Lung (tissue), 12 donors: ENCODE results near the gene RUSF1. TPM values are rescaled to one million over a fixed set of nuclear protein-coding genes. Genes with fewer than 3 reads are reported as not detected.
A peak's percentile ranks its signal among the peaks of the same experiment; 100 is the strongest.

ENCODE experiments used
- ATAC-seq: fragments of 200-7000 bp; cut with Tn5 transposase; one replicate; pipeline ENCODE4 v1.9.1; 2020; ENCODE audit warnings: moderate number of reproducible peaks; ENCODE audit not compliant: insufficient read depth, low FRiP score
- DNase-seq, 3 donors: peaks; one replicate each; pipeline ENCODE4 v3.0.0-alpha.2; 2013 to 2017
- H3K27ac ChIP-seq, 2 donors: one replicate each; pipeline ENCODE4 v1.5.1; 2013; ENCODE audit warnings: mild to moderate bottlenecking in 2 of 2, moderate library complexity in 2 of 2, control low read depth in 1 of 2, inconsistent platforms in 1 of 2, low read depth in 1 of 2, low read length in 1 of 2
- H3K27me3 ChIP-seq, 3 donors: one replicate each; pipeline ENCODE4 v1.5.1; 2013; ENCODE audit warnings: low read length in 2 of 3; ENCODE audit not compliant: control insufficient read depth in 3 of 3, insufficient read depth in 3 of 3
- H3K36me3 ChIP-seq, 4 donors: one replicate each; pipeline ENCODE4 v1.5.1; 2013; ENCODE audit warnings: low read length in 4 of 4, mild to moderate bottlenecking in 1 of 4, moderate library complexity in 1 of 4; ENCODE audit not compliant: control insufficient read depth in 4 of 4, insufficient read depth in 4 of 4
- H3K4me1 ChIP-seq, 5 donors: one replicate each; pipeline ENCODE4 v1.5.1; 2013; ENCODE audit warnings: low read length in 5 of 5, mild to moderate bottlenecking in 2 of 5, moderate library complexity in 1 of 5; ENCODE audit not compliant: control insufficient read depth in 5 of 5, insufficient read depth in 5 of 5
- H3K4me3 ChIP-seq: one replicate; pipeline ENCODE4 v1.5.1; 2013; ENCODE audit warnings: mild to moderate bottlenecking, control low read depth, moderate library complexity
- H3K9ac ChIP-seq, 2 donors: one replicate each; pipeline ENCODE4 v1.5.1; 2013; ENCODE audit warnings: low read length in 2 of 2, control low read depth in 1 of 2; ENCODE audit not compliant: insufficient read depth in 1 of 2
- H3K9me3 ChIP-seq, 4 donors: one replicate each; pipeline ENCODE4 v1.5.1; 2013; ENCODE audit warnings: low read length in 3 of 4, mild to moderate bottlenecking in 1 of 4, moderate library complexity in 1 of 4; ENCODE audit not compliant: control insufficient read depth in 4 of 4, insufficient read depth in 3 of 4
- CTCF ChIP-seq: IDR thresholded peaks from 2 replicates; pipeline ENCODE4 v1.5.1; 2012; ENCODE audit warnings: mild to moderate bottlenecking; ENCODE audit errors: control extremely low read depth, extremely low read depth
- WGBS, 2 donors: extraction: QIAGEN DNeasy Blood & Tissue Kit; methylation state at CpG; one replicate each; pipeline ENCODE4 v1.1.7; 2013; 5-methylcytosine and 5-hydroxymethylcytosine counted together
- polyA plus RNA-seq, 2 donors: library from polyadenylated mRNA; stranded (reverse); fragments of 200-250 nt; gene quantifications; one replicate each; pipeline ENCODE4 v1.2.1, GENCODE V29; 2013
- total RNA-seq, 2 donors: library from RNA; depleted of rRNA in 1 of 2; stranded (reverse); fragments of >200 nt in 1 of 2; gene quantifications; one replicate each; pipeline ENCODE4 v1.2.1, GENCODE V29; 2014 to 2021
- donor health status: control.
- donor health status: control.
- donor health status: Bipolar disorder and iron deficiency.
- donor health status: healthy.
- donor health status: DM: yes; HTN: yes; CAD: no.

The RUSF1 gene
- total and polyA plus RNA-seq, 4 donors, result 56.1 to 82.7 (median 73.1) TPM

- Histone ChIP-seq H3K4me1 (peaks cover 0 to 20% (median 5%) of the 10 kb centered on the region in 5 donors), H3K36me3 (peaks cover 12 to 30% (median 23%) of the 10 kb centered on the region in 4 donors), H3K9ac (no peak overlapping the region), H3K9me3 (no peaks in the 10 kb centered on the region), H3K4me3 (no peak overlapping the region), H3K27me3 (no peaks in the 10 kb centered on the region), H3K27ac (no peak overlapping the region)
- ATAC-seq, result no peak
- WGBS, 2 donors, result 87 to 91% methylated on average over 22 of the region's 22 CpGs
- no peak for TF ChIP-seq CTCF
- no peak for DNase-seq
Measured at GRCh38 chr16:31489616-31490584, 18.3 kb downstream of the RUSF1 start.

DNA sequence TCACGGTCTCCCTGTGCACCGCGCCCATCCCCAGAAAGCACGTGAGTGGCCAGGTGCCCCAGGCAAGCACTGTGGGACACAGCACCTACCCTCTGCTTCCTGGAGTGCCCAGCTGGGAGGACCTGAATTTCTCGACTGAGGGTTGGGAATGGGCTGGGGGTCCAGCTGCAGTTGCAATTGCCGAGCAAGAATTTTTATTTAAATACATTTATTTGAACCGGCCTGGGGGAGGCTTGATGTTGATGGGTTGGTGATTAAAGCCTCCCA, 19.0 kb downstream of the RUSF1 start:
- ATAC-seq, result no peak

DNA sequence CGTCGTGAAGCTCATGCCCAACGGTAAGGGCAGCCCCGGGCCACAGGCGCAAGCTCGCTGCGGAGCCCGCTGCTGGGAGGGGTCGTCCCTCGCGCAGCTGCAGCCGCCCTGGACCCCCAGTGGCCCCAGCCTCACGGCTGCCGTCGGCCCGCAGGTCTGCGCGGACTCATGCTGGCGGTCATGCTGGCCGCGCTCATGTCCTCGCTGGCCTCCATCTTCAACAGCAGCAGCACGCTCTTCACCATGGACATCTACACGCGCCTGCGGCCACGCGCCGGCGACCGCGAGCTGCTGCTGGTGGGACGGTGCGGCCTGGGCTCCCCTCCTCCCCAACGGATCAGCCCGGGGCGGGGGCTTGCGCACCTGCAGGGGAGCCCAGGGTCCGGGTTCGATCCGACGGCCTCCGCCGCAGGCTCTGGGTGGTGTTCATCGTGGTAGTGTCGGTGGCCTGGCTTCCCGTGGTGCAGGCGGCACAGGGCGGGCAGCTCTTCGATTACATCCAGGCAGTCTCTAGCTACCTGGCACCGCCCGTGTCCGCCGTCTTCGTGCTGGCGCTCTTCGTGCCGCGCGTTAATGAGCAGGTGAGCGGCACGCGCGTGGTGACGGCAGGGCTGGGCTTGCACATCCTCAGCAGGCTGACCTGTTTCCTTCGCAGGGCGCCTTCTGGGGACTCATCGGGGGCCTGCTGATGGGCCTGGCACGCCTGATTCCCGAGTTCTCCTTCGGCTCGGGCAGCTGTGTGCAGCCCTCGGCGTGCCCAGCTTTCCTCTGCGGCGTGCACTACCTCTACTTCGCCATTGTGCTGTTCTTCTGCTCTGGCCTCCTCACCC, 19.5 kb downstream of the RUSF1 start:
- ATAC-seq, result no peak
- 46 to 47% methylated on average over 67 to 77 of the region's 77 CpGs for WGBS, 2 donors
- no peak for TF ChIP-seq CTCF
- Histone ChIP-seq H3K4me1 (peaks cover 0 to 23% (median 11%) of the 10 kb centered on the region in 5 donors), H3K4me3 (no peak overlapping the region), H3K36me3 (peaks cover 11 to 29% (median 21%) of the 10 kb centered on the region in 4 donors), H3K27me3 (no peaks in the 10 kb centered on the region), H3K9ac (no peak overlapping the region), H3K9me3 (no peaks in the 10 kb centered on the region), H3K27ac (no peak overlapping the region)
- peak in 2 of 3 donors; percentile 41 to 43 for DNase-seq

More for the DNA sequence above, 19.0 kb downstream of the RUSF1 start:
- Histone ChIP-seq H3K4me1 (peaks cover 0 to 23% (median 8%) of the 10 kb centered on the region in 5 donors), H3K27me3 (no peaks in the 10 kb centered on the region), H3K9me3 (no peaks in the 10 kb centered on the region), H3K9ac (no peak overlapping the region), H3K4me3 (no peak overlapping the region), H3K27ac (no peak overlapping the region), H3K36me3 (peaks cover 12 to 30% (median 23%) of the 10 kb centered on the region in 4 donors)
- 87 to 93% methylated on average over 7 of the region's 7 CpGs for WGBS, 2 donors
- TF ChIP-seq CTCF, result no peak
- DNase-seq, result no peak
